Stimulated activated CD4-positive, alpha-beta T cell treated with anti-CD3 and anti-CD28 coated beads, Interleukin-15, amount 100 ng/mL, for 1 hour (primary cell): ENCODE data around the gene NDOR1.

Experiments used
- DNase-seq, 2 donors: peaks; one replicate each; pipeline ENCODE4 v3.0.0-alpha.2; 2020; ENCODE audit warnings: low read depth in 1 of 2, low spot score in 1 of 2

The NDOR1 gene

GRCh38 chr9:137205126-137206069 lies at the start of gene NDOR1, which contains the start of gene TMEM203:
TSS of gene NDOR1 (plus strand) at chr9:137205700. CDS start at chr9:137205778, 78 bp downstream.
TSS of gene TMEM203 (minus strand) at chr9:137205648. CDS start at chr9:137205414, 234 bp downstream.
- DNase-seq: peak; percentile 82 to 91

GRCh38 chr9:137156567-137157375 lies 48.7 kb upstream of the NDOR1 start:
- DNase-seq: peak; percentile 26 to 52

- DNase-seq: no peak
These were observed 47.7 kb upstream of the NDOR1 start for GRCh38 chr9:137157618-137158415.

- DNase-seq: no peak
These were observed 46.9 kb upstream of the NDOR1 start for GRCh38 chr9:137158625-137159024.

- no peak for DNase-seq
These were observed 46.1 kb upstream of the NDOR1 start for GRCh38 chr9:137159105-137160053.

GRCh38 chr9:137160054-137160425 lies 45.5 kb upstream of the NDOR1 start:
- DNase-seq: no peak

- DNase-seq: no peak
These were observed 44.6 kb upstream of the NDOR1 start for GRCh38 chr9:137160716-137161557.

GRCh38 chr9:137161558-137162486 lies 43.7 kb upstream of the NDOR1 start:
- no peak for DNase-seq

GRCh38 chr9:137162505-137163364 lies 42.8 kb upstream of the NDOR1 start:
- DNase-seq: no peak

GRCh38 chr9:137163365-137163715 lies 42.2 kb upstream of the NDOR1 start:
- no peak for DNase-seq

GRCh38 chr9:137163805-137164204 lies 41.7 kb upstream of the NDOR1 start:
- no peak for DNase-seq

GRCh38 chr9:137164370-137165249 lies 40.9 kb upstream of the NDOR1 start:
- no peak for DNase-seq

GRCh38 chr9:137165250-137165836 lies 40.2 kb upstream of the NDOR1 start:
- DNase-seq: no peak

- no peak for DNase-seq
These were observed 38.9 kb upstream of the NDOR1 start for GRCh38 chr9:137166380-137167229.

- no peak for DNase-seq
These were observed 38.2 kb upstream of the NDOR1 start for GRCh38 chr9:137167277-137167746.
